HEK293 (cell line): ENCODE results near the gene COPRS.

Experiments used
- KLF10 ChIP-seq: fragments of 450-650 bp; IDR thresholded peaks from 2 replicates; pipeline ENCODE4 v1.5.1; 2018; ENCODE audit warnings: missing biosample characterization, mild to moderate bottlenecking, missing genetic modification characterization
- PRDM10 ChIP-seq: fragments of 450-650 bp; formaldehyde crosslinking; IDR thresholded peaks from 2 replicates; pipeline ENCODE4 v1.5.1; 2016; ENCODE audit warnings: missing biosample characterization, missing genetic modification characterization
- WT1 ChIP-seq: fragments of 450-650 bp; formaldehyde crosslinking; IDR thresholded peaks from 2 replicates; pipeline ENCODE4 v1.5.1; 2016; ENCODE audit warnings: missing biosample characterization, missing genetic modification characterization
- ZBTB21 ChIP-seq: fragments of 450-650 bp; formaldehyde crosslinking; IDR thresholded peaks from 2 replicates; pipeline ENCODE4 v1.5.1; 2017; ENCODE audit warnings: missing biosample characterization, missing genetic modification characterization
- ZNF266 ChIP-seq: fragments of 450-650 bp; formaldehyde crosslinking; IDR thresholded peaks from 2 replicates; pipeline ENCODE4 v1.5.1; 2016; ENCODE audit warnings: missing biosample characterization, missing genetic modification characterization, low read depth
- ZNF701 ChIP-seq: fragments of 450-650 bp; formaldehyde crosslinking; IDR thresholded peaks from 2 replicates; pipeline ENCODE4 v1.5.1; 2016; ENCODE audit warnings: missing biosample characterization, missing genetic modification characterization
- ZSCAN16 ChIP-seq: fragments of 450-650 bp; formaldehyde crosslinking; IDR thresholded peaks from 2 replicates; pipeline ENCODE4 v1.5.1; 2016; ENCODE audit warnings: missing biosample characterization, missing genetic modification characterization
- ZSCAN18 ChIP-seq: fragments of 450-650 bp; formaldehyde crosslinking; IDR thresholded peaks from 2 replicates; pipeline ENCODE4 v1.5.1; 2016; ENCODE audit warnings: missing biosample characterization, missing genetic modification characterization
- TF ChIP-seq, protein P1 (sequence below): fragments of 450-650 bp; formaldehyde crosslinking; IDR thresholded peaks from 2 replicates; pipeline ENCODE4 v1.5.1; 2016; ENCODE audit warnings: missing biosample characterization, missing genetic modification characterization
- TF ChIP-seq, protein P2 (sequence below): fragments of 450-650 bp; formaldehyde crosslinking; IDR thresholded peaks from 2 replicates; pipeline ENCODE4 v1.5.1; 2016; ENCODE audit warnings: missing biosample characterization, missing genetic modification characterization

DNA sequence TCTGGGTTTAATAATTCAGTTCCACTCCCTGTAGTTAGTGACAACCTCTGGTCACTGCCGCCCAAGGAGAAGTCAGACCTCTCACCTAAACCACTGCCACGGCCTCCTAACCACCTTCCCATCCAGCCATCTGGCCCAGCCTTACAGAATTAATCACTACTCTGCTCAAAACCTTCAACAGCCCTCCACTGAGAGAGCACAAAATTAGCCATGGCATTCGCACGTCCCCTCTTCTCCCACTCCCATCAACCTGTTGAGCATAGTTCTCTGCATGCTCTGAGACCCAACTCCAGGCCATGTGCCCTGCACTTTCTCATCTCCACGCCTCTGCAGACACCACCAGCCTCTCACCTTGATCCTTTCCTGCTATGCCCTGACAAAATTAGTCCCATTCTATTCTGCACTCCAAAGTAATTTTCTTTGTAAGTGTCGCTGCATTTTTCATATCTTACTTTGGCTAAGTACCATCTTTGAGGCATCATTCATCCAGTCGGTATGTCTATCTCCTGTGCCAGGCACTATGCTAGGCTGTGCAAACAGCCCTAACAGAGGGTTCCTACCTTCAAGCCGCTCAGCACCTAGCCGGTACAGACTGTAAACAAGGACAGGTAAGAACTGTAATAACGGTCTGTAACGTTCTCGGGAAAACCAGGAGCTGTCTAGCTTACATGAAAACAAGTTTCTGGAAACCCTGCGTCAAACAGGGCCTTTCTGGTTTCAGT is 963 bp downstream of the COPRS start:
- TF ChIP-seq, protein P1, sequence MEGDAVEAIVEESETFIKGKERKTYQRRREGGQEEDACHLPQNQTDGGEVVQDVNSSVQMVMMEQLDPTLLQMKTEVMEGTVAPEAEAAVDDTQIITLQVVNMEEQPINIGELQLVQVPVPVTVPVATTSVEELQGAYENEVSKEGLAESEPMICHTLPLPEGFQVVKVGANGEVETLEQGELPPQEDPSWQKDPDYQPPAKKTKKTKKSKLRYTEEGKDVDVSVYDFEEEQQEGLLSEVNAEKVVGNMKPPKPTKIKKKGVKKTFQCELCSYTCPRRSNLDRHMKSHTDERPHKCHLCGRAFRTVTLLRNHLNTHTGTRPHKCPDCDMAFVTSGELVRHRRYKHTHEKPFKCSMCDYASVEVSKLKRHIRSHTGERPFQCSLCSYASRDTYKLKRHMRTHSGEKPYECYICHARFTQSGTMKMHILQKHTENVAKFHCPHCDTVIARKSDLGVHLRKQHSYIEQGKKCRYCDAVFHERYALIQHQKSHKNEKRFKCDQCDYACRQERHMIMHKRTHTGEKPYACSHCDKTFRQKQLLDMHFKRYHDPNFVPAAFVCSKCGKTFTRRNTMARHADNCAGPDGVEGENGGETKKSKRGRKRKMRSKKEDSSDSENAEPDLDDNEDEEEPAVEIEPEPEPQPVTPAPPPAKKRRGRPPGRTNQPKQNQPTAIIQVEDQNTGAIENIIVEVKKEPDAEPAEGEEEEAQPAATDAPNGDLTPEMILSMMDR (tag by site-specific recombination): no peak
- TF ChIP-seq ZSCAN16 (no peak), PRDM10 (tag by site-specific recombination) (no peak), KLF10 (tag by site-specific recombination) (no peak), ZNF266 (tag by site-specific recombination) (no peak), WT1 (tag by site-specific recombination) (no peak), ZBTB21 (tag by site-specific recombination) (no peak), ZNF701 (tag by site-specific recombination) (no peak), ZSCAN18 (no peak)
- TF ChIP-seq, protein P2, sequence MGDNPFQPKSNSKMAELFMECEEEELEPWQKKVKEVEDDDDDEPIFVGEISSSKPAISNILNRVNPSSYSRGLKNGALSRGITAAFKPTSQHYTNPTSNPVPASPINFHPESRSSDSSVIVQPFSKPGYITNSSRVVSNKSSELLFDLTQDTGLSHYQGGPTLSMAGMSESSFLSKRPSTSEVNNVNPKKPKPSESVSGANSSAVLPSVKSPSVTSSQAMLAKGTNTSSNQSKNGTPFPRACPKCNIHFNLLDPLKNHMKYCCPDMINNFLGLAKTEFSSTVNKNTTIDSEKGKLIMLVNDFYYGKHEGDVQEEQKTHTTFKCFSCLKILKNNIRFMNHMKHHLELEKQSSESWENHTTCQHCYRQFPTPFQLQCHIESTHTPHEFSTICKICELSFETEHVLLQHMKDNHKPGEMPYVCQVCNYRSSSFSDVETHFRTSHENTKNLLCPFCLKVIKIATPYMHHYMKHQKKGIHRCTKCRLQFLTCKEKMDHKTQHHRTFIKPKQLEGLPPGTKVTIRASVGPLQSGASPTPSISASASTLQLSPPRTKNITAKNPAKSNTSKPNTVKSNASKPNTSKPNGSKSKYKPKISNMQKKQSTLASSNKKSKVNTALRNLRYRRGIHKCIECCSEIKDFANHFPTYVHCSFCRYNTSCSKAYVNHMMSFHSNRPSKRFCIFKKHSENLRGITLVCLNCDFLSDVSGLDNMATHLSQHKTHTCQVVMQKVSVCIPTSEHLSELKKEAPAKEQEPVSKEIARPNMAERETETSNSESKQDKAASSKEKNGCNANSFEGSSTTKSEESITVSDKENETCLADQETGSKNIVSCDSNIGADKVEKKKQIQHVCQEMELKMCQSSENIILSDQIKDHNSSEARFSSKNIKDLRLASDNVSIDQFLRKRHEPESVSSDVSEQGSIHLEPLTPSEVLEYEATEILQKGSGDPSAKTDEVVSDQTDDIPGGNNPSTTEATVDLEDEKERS: no peak
